Activated CD8-positive, alpha-beta T cell treated with anti-CD3 and anti-CD28 coated beads, Interleukin-2, amount 10 ng/mL, durations not matched to agents 7 days and 5 days (primary cell): Measurements from ENCODE around the gene PITPNB. TPM values are rescaled to one million over a fixed set of nuclear protein-coding genes. Genes with fewer than 3 reads are reported as not detected.

ENCODE experiments used
- ATAC-seq: fragments of 150-1000 bp; cut with Tn5 transposase; one replicate; pipeline ENCODE4 v1.10.0; 2021; ENCODE audit warnings: moderate library complexity
- CTCF ChIA-PET: fragments of 350-600 bp; sonication (Branson Sonifier 250); formaldehyde crosslinking; loops from one replicate; lab custom pipeline; 2021; ENCODE audit warnings: antibody characterized with exemption; lab: Charles Lee
- POLR2A ChIA-PET: fragments of 350-600 bp; sonication (Branson Sonifier 250); formaldehyde crosslinking; loops from one replicate; lab custom pipeline; 2021; ENCODE audit warnings: antibody characterized with exemption; lab: Charles Lee
- DNase-seq: peaks from one replicate; pipeline ENCODE4 v3.0.0-alpha.2; 2020
- H3K27ac Mint-ChIP-seq: one replicate; pipeline ENCODE4 v1.8.0; 2021; ENCODE audit warnings: mild to moderate bottlenecking, mixed read lengths
- H3K27me3 Mint-ChIP-seq: one replicate; pipeline ENCODE4 v1.8.0; 2021; ENCODE audit warnings: low read depth, mixed read lengths
- H3K36me3 Mint-ChIP-seq: one replicate; pipeline ENCODE4 v1.8.0; 2021; ENCODE audit warnings: low read depth, mixed read lengths
- H3K4me1 Mint-ChIP-seq: one replicate; pipeline ENCODE4 v1.8.0; 2021; ENCODE audit warnings: low read depth, mixed read lengths
- H3K4me3 Mint-ChIP-seq: one replicate; pipeline ENCODE4 v1.8.0; 2021; ENCODE audit warnings: mild to moderate bottlenecking, mixed read lengths
- H3K9me3 Mint-ChIP-seq: one replicate; pipeline ENCODE4 v1.8.0; 2022; ENCODE audit warnings: mixed read lengths; ENCODE audit not compliant: insufficient read depth
- total RNA-seq, 2 experiments: library from RNA; stranded (reverse); gene quantifications; one replicate each; pipeline ENCODE4 v1.2.3, GENCODE V29; 2021

PITPNB gene
- total RNA-seq, 2 experiments from 2014 or later = 78.7 to 84.1 TPM

- H3K9me3 Mint-ChIP-seq = no peaks in the 10 kb centered on the region
- H3K36me3 Mint-ChIP-seq = peaks cover 49% of the 10 kb centered on the region
- no peak overlapping the region for H3K4me3 Mint-ChIP-seq
- no peaks in the 10 kb centered on the region for H3K27me3 Mint-ChIP-seq
- no peak overlapping the region for H3K27ac Mint-ChIP-seq
- H3K4me1 Mint-ChIP-seq = peaks cover 63% of the 10 kb centered on the region
- ATAC-seq (no peak), DNase-seq (no peak)
- POLR2A ChIA-PET = no interaction called here
- CTCF ChIA-PET = no interaction called here
These were observed 3.1 kb downstream of the PITPNB start for GRCh38 chr22:27915986-27916385.

DNA sequence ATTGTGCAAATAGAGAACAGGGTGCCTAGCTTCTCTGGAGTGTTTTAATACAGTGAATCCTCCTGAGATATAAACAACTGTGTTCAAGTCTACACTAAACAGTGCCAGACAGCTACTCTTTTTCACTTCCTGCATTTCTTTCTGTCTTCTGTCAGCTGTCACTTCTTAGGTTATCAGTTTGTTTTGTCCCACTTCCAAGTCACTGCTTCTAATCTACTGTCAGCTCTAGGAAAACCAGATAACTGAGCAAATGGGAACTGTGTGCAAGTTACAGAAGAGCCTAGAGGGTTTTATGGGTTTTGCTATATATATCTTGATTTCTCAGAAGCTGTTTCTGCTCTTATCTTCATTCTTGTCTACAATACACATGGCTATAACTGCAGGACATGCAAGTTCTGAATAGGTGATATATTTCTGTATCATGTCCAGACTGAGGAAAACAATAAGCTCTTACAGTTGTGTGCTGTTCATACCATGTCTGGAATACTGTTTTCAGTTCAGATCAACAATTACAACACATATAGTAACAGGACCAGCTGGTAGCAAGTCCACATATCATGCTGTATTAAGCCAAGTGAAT lies 5.8 kb downstream of the PITPNB start:
- ChIA-PET POLR2A (no interaction called here), CTCF (interaction anchor here (1.7 to 2.8 kb wide), 4 partner anchors 19 to 32 kb away, joined by 7 to 14 read pairs (median 7); no protein-coding TSS in a partner anchor)
- ATAC-seq = no peak
- H3K4me1 Mint-ChIP-seq = peaks cover 49% of the 10 kb centered on the region
- no peaks in the 10 kb centered on the region for H3K9me3 Mint-ChIP-seq
- peaks cover 63% of the 10 kb centered on the region for H3K36me3 Mint-ChIP-seq
- no peaks in the 10 kb centered on the region for H3K27me3 Mint-ChIP-seq
- DNase-seq = no peak
- H3K4me3 Mint-ChIP-seq = no peak overlapping the region
- peak overlapping the region; percentile 13 for H3K27ac Mint-ChIP-seq

- Mint-ChIP-seq H3K27ac (no peak overlapping the region), H3K27me3 (no peaks in the 10 kb centered on the region), H3K4me1 (peaks cover 42% of the 10 kb centered on the region), H3K36me3 (peaks cover 64% of the 10 kb centered on the region), H3K9me3 (no peaks in the 10 kb centered on the region), H3K4me3 (no peak overlapping the region)
- ChIA-PET POLR2A (no interaction called here), CTCF (interaction anchor here (1.0 to 2.6 kb wide), 3 partner anchors 18 to 31 kb away, joined by 3 to 15 read pairs (median 7); no protein-coding TSS in a partner anchor)
- DNase-seq = no peak
- no peak for ATAC-seq
These were observed 7.0 kb downstream of the PITPNB start for GRCh38 chr22:27912101-27912500.

GRCh38 chr22:27911330-27911729 lies 7.7 kb downstream of the PITPNB start:
- Mint-ChIP-seq H3K4me1 (peaks cover 40% of the 10 kb centered on the region), H3K9me3 (no peaks in the 10 kb centered on the region), H3K27me3 (no peaks in the 10 kb centered on the region), H3K4me3 (no peak overlapping the region), H3K36me3 (peaks cover 66% of the 10 kb centered on the region), H3K27ac (no peak overlapping the region)
- ATAC-seq (no peak), DNase-seq (no peak)
- ChIA-PET POLR2A (no interaction called here), CTCF (interaction anchor here (1.0 to 2.6 kb wide), 2 partner anchors 17 to 25 kb away, joined by 3 to 15 read pairs; no protein-coding TSS in a partner anchor)

DNA sequence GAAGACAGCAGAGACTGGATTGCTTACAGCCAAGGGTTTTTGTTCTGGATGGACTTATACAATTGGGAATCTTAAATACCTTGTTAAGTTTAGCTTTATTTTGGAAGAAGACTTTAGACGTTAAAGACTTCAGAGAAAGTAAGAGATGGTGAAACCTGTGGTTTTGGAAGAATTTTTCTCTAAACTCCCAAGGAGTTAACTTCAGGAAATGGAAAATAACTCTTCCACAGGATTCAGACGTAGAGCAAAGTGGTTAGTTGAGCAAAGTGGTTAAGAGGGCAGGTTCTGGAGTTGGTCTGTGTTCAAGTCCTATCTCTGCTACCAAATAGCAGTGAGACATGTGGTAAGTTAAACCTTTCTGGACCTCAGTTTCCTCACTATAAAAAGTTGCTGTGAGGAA lies 12.8 kb downstream of the PITPNB start:
- no peak overlapping the region for H3K4me3 Mint-ChIP-seq
- no peak for ATAC-seq
- DNase-seq = no peak
- CTCF ChIA-PET = no interaction called here
- no peak overlapping the region for H3K27ac Mint-ChIP-seq
- POLR2A ChIA-PET = no interaction called here
- no peaks in the 10 kb centered on the region for H3K27me3 Mint-ChIP-seq
- H3K36me3 Mint-ChIP-seq = peaks cover 69% of the 10 kb centered on the region
- H3K9me3 Mint-ChIP-seq = no peaks in the 10 kb centered on the region
- H3K4me1 Mint-ChIP-seq = peaks cover 28% of the 10 kb centered on the region

- H3K4me1 Mint-ChIP-seq = peaks cover 28% of the 10 kb centered on the region
- ATAC-seq = no peak
- DNase-seq = no peak
- H3K4me3 Mint-ChIP-seq = no peak overlapping the region
- no peaks in the 10 kb centered on the region for H3K27me3 Mint-ChIP-seq
- peaks cover 71% of the 10 kb centered on the region for H3K36me3 Mint-ChIP-seq
- H3K9me3 Mint-ChIP-seq = no peaks in the 10 kb centered on the region
- ChIA-PET CTCF (no interaction called here), POLR2A (no interaction called here)
- no peak overlapping the region for H3K27ac Mint-ChIP-seq
These were observed 13.4 kb downstream of the PITPNB start for GRCh38 chr22:27905653-27906052.

DNA sequence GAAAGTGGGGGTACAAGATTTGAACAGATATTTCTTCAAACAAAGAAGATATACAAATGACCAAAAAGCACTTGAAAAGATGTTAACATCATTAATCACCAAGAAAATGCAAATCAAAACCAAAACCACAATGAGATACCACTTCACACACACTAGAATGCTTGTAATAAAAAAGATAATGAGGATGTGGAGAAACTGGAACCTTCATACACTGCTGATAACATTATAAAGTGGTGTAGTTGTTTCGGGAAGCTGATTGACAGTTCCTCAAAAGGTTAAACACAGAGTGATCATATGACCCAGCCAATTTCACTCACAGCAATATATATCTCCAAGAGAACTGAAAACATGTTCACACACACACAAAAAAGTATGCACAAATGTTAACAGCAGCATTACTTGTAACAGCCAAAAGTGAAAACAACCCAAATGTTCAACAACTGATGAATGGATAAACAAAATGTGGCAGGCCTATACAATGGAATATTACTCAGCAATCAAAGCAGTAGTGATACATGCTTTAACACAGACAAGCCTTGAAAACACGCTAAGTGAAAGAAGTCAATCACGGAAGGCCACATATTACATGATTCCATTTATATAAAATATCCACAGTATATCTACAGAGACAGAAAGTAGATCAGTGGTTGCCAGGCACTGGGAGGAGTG lies 15.1 kb downstream of the PITPNB start:
- CTCF ChIA-PET = interaction anchor here (1.2 to 2.2 kb wide), 2 partner anchors 10 to 17 kb away, joined by 3 to 10 read pairs; no protein-coding TSS in a partner anchor
- H3K9me3 Mint-ChIP-seq = no peaks in the 10 kb centered on the region
- DNase-seq (no peak), ATAC-seq (peak; percentile 30)
- peaks cover 64% of the 10 kb centered on the region for H3K36me3 Mint-ChIP-seq
- H3K27me3 Mint-ChIP-seq = no peaks in the 10 kb centered on the region
- peaks cover 28% of the 10 kb centered on the region for H3K4me1 Mint-ChIP-seq
- H3K27ac Mint-ChIP-seq = peak overlapping the region; percentile 2
- POLR2A ChIA-PET = no interaction called here
- H3K4me3 Mint-ChIP-seq = no peak overlapping the region

DNA sequence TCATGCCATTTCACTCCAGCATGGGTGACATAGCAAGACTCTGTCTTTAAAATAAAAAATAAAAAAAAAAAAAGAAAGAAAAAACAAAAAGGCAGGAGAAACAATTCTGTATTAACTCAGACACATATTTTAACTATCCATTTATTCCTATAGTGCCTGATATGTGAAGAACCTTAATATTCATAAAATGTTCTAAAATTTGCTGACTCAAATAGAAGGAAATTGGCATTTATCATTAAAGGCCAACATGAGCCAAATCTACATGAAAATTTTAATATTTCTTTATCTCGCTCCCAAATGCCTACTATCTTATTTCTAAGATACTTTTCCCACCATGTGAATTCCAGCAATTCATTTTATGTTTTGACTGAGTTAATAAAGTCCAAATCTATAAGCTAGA lies 18.9 kb downstream of the PITPNB start:
- DNase-seq = no peak
- peaks cover 18% of the 10 kb centered on the region for H3K4me1 Mint-ChIP-seq
- ChIA-PET POLR2A (no interaction called here), CTCF (interaction anchor here (1.4 to 4.6 kb wide), 4 partner anchors 12 to 100 kb away, joined by 3 to 42 read pairs (median 5); no protein-coding TSS in a partner anchor)
- H3K27ac Mint-ChIP-seq = no peak overlapping the region
- no peak for ATAC-seq
- no peaks in the 10 kb centered on the region for H3K9me3 Mint-ChIP-seq
- H3K4me3 Mint-ChIP-seq = no peak overlapping the region
- H3K36me3 Mint-ChIP-seq = peaks cover 57% of the 10 kb centered on the region
- no peaks in the 10 kb centered on the region for H3K27me3 Mint-ChIP-seq

- Mint-ChIP-seq H3K27me3 (no peaks in the 10 kb centered on the region), H3K36me3 (peaks cover 60% of the 10 kb centered on the region), H3K27ac (no peak overlapping the region), H3K9me3 (no peaks in the 10 kb centered on the region), H3K4me3 (no peak overlapping the region), H3K4me1 (peaks cover 3% of the 10 kb centered on the region)
- ChIA-PET CTCF (interaction anchor here (1.2 to 1.4 kb wide), 2 partner anchors 10 to 16 kb away, joined by 3 to 7 read pairs; no protein-coding TSS in a partner anchor), POLR2A (no interaction called here)
- ATAC-seq (no peak), DNase-seq (no peak)
These were observed 22.8 kb downstream of the PITPNB start for GRCh38 chr22:27896245-27896644.

GRCh38 chr22:27895600-27895999 lies 23.5 kb downstream of the PITPNB start:
- peaks cover 57% of the 10 kb centered on the region for H3K36me3 Mint-ChIP-seq
- POLR2A ChIA-PET = no interaction called here
- peaks cover 3% of the 10 kb centered on the region for H3K4me1 Mint-ChIP-seq
- no peak overlapping the region for H3K27ac Mint-ChIP-seq
- DNase-seq (no peak), ATAC-seq (no peak)
- CTCF ChIA-PET = interaction anchor here (1.2 to 3.0 kb wide), 3 partner anchors 9 to 15 kb away, joined by 3 to 9 read pairs (median 7); no protein-coding TSS in a partner anchor
- no peaks in the 10 kb centered on the region for H3K9me3 Mint-ChIP-seq
- no peak overlapping the region for H3K4me3 Mint-ChIP-seq
- no peaks in the 10 kb centered on the region for H3K27me3 Mint-ChIP-seq

DNA sequence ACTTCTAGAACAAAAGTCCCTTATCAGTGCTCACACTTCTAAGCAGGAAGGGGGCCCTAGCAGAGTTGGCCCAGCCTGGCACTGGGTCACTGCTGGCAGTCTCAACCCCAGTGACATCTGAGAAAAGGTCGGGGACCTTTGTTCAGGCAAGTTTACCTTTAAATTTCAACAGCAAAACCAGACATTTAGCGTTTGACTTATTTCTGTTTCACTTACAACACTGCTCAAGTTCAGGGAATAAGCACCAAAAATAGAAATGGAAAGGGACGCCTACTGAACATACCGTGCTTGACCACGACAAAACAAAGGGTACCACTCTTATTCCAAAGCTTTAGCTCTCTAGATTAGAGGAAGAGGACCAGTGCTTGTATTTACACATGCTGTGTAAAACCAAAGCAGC lies 26.2 kb downstream of the PITPNB start:
- Mint-ChIP-seq H3K4me1 (peaks cover 3% of the 10 kb centered on the region), H3K27ac (no peak overlapping the region), H3K9me3 (no peaks in the 10 kb centered on the region), H3K36me3 (peaks cover 59% of the 10 kb centered on the region), H3K27me3 (no peaks in the 10 kb centered on the region), H3K4me3 (no peak overlapping the region)
- CTCF ChIA-PET = interaction anchor here (3.0 kb wide), 1 partner anchor 9 kb away, joined by 9 read pairs; no protein-coding TSS in a partner anchor
- no peak for DNase-seq
- POLR2A ChIA-PET = no interaction called here
- no peak for ATAC-seq

DNA sequence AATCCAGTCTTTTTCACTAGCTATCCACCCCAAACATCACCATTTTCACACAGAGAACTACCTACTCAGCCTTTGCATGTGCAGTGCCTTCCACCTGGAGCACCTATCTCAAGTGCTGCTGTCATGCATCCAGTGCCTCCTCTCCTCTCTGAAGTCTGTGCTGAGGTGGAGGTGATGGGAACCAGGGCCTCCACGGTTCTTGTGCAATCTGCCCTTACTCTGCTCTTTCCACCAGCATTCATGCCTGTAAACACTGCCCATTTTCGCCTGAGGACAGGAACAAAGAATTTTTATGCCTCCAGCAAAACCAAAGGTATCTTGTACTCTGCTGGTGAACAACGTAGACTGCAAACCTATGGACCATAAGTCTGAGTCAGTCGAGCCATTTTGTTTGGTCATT lies 27.0 kb downstream of the PITPNB start:
- Mint-ChIP-seq H3K4me1 (peaks cover 3% of the 10 kb centered on the region), H3K4me3 (no peak overlapping the region), H3K36me3 (peaks cover 60% of the 10 kb centered on the region), H3K9me3 (no peaks in the 10 kb centered on the region), H3K27ac (peak overlapping the region; percentile 1), H3K27me3 (no peaks in the 10 kb centered on the region)
- ATAC-seq (no peak), DNase-seq (no peak)
- ChIA-PET CTCF (interaction anchor here (1.6 to 6.4 kb wide), 2 partner anchors 12 to 23 kb away, joined by 4 to 40 read pairs; no protein-coding TSS in a partner anchor), POLR2A (no interaction called here)
